ENCODE data around the gene ATF7. TPM values are rescaled to one million over a fixed set of nuclear protein-coding genes. Genes with fewer than 3 reads are reported as not detected.

ATF7 gene
- total and polyA plus RNA-seq, 2 of the 4 experiments (the other 2 are of a cell fraction) = 7.0 to 16.3 TPM

- in situ Hi-C loops (cut with MboI; ENCODE audit: low sequenced_read_pairs) = no loop called here
- no peak overlapping the region for H2AK9ac ChIP-seq (replicated peaks; ENCODE audit: low read depth, low read length, poor library complexity)
- BruUV-seq (replicated peaks) = no TSS peak
- TF ChIP-seq MXI1 (IDR thresholded peaks at IDR 0.05; ENCODE audit: borderline replicate concordance, low read depth, low read length) (no peak), RCOR1 (IDR thresholded peaks at IDR 0.05; ENCODE audit: insufficient replicate concordance, low read length) (no peak), FOS (IDR thresholded peaks at IDR 0.05; ENCODE audit: low read depth, low read length) (no peak), MAFK (IDR thresholded peaks at IDR 0.05; ENCODE audit: low read depth, low read length) (no peak), CEBPB (IDR thresholded peaks at IDR 0.05; ENCODE audit: low read depth, low read length) (no peak), SMC3 (IDR thresholded peaks at IDR 0.05; ENCODE audit: low read depth, low read length) (no peak), BHLHE40 (IDR thresholded peaks at IDR 0.05; ENCODE audit: low read depth, low read length) (no peak), USF2 (IDR thresholded peaks at IDR 0.05; ENCODE audit: low read depth, low read length) (no peak), RFX5 (IDR thresholded peaks at IDR 0.05; ENCODE audit: low read depth, low read length) (no peak), CHD1 (IDR thresholded peaks at IDR 0.05; ENCODE audit: low read depth, low read length) (no peak), RAD21 (IDR thresholded peaks at IDR 0.05; ENCODE audit: low read length) (no peak), NFE2L2 (IDR thresholded peaks at IDR 0.05; ENCODE audit: low read depth, low read length) (no peak), MAZ (IDR thresholded peaks at IDR 0.05; ENCODE audit: borderline replicate concordance, low read depth, low read length) (no peak)
- TF ChIP-seq, protein P1, sequence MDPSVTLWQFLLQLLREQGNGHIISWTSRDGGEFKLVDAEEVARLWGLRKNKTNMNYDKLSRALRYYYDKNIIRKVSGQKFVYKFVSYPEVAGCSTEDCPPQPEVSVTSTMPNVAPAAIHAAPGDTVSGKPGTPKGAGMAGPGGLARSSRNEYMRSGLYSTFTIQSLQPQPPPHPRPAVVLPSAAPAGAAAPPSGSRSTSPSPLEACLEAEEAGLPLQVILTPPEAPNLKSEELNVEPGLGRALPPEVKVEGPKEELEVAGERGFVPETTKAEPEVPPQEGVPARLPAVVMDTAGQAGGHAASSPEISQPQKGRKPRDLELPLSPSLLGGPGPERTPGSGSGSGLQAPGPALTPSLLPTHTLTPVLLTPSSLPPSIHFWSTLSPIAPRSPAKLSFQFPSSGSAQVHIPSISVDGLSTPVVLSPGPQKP (IDR thresholded peaks at IDR 0.05; ENCODE audit: borderline replicate concordance, low read depth, low read length) = no peak
Observed at GRCh38 chr12:53600490-53601295, 25.5 kb downstream of the ATF7 start.

More at GRCh38 chr12:53600490-53601295, 25.5 kb downstream of the ATF7 start:
- WGBS, 2 experiments (ENCODE audit: extremely low coverage in 2 of 2, insufficient read length in 1 of 2) = no CpG with 5 or more reads among the region's 13 CpGs
- H3K4me2 ChIP-seq (ENCODE audit: low read depth, low read length) = no peak overlapping the region
- H3K18ac ChIP-seq (ENCODE audit: low read depth, low read length) = no peak overlapping the region
- H3K27me3 ChIP-seq (ENCODE audit: control insufficient read depth, insufficient read depth, low read length) = no peaks in the 10 kb centered on the region
- no peak overlapping the region for H3K9ac ChIP-seq (ENCODE audit: low read depth, low read length)
- no peaks in the 10 kb centered on the region for H3K9me3 ChIP-seq (ENCODE audit: control insufficient read depth, insufficient read depth, low read length)
- 0 out of 2 replicates have a peak, but pooled peaks cover 3% of the 10 kb centered on the region for H3K36me3 ChIP-seq (ENCODE audit: control insufficient read depth, insufficient read depth, low read length)
- H3K4ac ChIP-seq (ENCODE audit: low read depth, low read length) = no peak overlapping the region
- no peak for ATAC-seq (ENCODE audit: low read depth)
- DNase-seq = no peak
- H3K9me1 ChIP-seq (ENCODE audit: insufficient read depth, low read length) = no peaks in the 10 kb centered on the region
- H2AK5ac ChIP-seq (ENCODE audit: low read depth, low read length) = no peak overlapping the region
- no peak overlapping the region for H3K14ac ChIP-seq (replicated peaks; ENCODE audit: low read depth, low read length)
- H4K8ac ChIP-seq (ENCODE audit: low read depth in 2 of 2, low read length in 2 of 2) = no peak overlapping the region
- dilution Hi-C loops (cut with HindIII; ENCODE audit: low sequenced_read_pairs, unreplicated experiment) = no loop called here
- H2BK5ac ChIP-seq (ENCODE audit: low read depth, low read length, poor library complexity, severe bottlenecking) = no peak overlapping the region
- H3K4me1 ChIP-seq (ENCODE audit: control insufficient read depth, insufficient read depth, low read length) = peaks cover 3% of the 10 kb centered on the region; the same call in 1 of the 2 replicates
- H2BK20ac ChIP-seq (ENCODE audit: low read depth, low read length) = no peak overlapping the region
- H4K20me1 ChIP-seq (ENCODE audit: insufficient read depth, low read length) = peaks cover 13% of the 10 kb centered on the region; the same call in 1 of the 2 replicates
- H2BK15ac ChIP-seq (ENCODE audit: low read depth, low read length) = no peak overlapping the region
- H4K91ac ChIP-seq (ENCODE audit: insufficient read depth, low read depth, low read length) = no peak overlapping the region
- peaks cover 18 to 35% of the 10 kb centered on the region in 2 experiments; a peak in 3 of 4 replicates for H3K79me1 ChIP-seq (ENCODE audit: low read depth in 1 of 2, low read length in 2 of 2)
- intact Hi-C loops (cut with micrococcal nuclease) = no loop called here
- no peak overlapping the region for H3K27ac ChIP-seq (ENCODE audit: insufficient read depth, low read length)
- H3K56ac ChIP-seq (ENCODE audit: extremely low read depth, insufficient read depth, low read length) = no peak overlapping the region
- H3K23ac ChIP-seq (ENCODE audit: low read depth, low read length) = no peak overlapping the region
- ChIA-PET CTCF (interaction anchor here (0.7 kb wide), 1 partner anchor 55 kb away, joined by 5 read pairs; no protein-coding TSS in a partner anchor), POLR2A (ENCODE audit: unreplicated experiment) (no interaction called here)
- H2BK120ac ChIP-seq (ENCODE audit: low read depth, low read length) = no peak overlapping the region
- no peak overlapping the region for H3K4me3 ChIP-seq (ENCODE audit: insufficient read depth, low read depth, low read length)
- H2AFZ ChIP-seq (replicated peaks; ENCODE audit: low read length, poor library complexity) = no peak overlapping the region
- no peak overlapping the region for H4K5ac ChIP-seq (ENCODE audit: low read depth, low read length)

Data from IMR-90 (cell line).